ENCODE results near the gene DNAH12. TPM values are rescaled to one million over a fixed set of nuclear protein-coding genes. Genes with fewer than 3 reads are reported as not detected.

The DNAH12 gene
- total and polyA plus RNA-seq, 2 donors from 2014 or later = 0.38 TPM; not detected in 1

GRCh38 chr3:57397175-57398026 lies 146.7 kb downstream of the DNAH12 start:
- Histone ChIP-seq H3K36me3 (ENCODE audit: control insufficient read depth in 2 of 3, insufficient read depth in 3 of 3, low read length in 3 of 3) (no peaks in the 10 kb centered on the region), H3K9ac (ENCODE audit: low read length in 3 of 3) (no peak overlapping the region), H3K4me1 (ENCODE audit: control insufficient read depth in 2 of 3, insufficient read depth in 2 of 3, low read depth in 1 of 3, low read length in 3 of 3) (no peaks in the 10 kb centered on the region), H3K4me3 (ENCODE audit: low read length in 3 of 3) (peak overlapping the region in 1 of 3 donors; percentile 35), H3K27me3 (ENCODE audit: control insufficient read depth, insufficient read depth, low read length) (no peaks in the 10 kb centered on the region), H3K27ac (ENCODE audit: low read depth in 2 of 2, low read length in 2 of 2) (no peak overlapping the region), H3K9me3 (ENCODE audit: control insufficient read depth in 2 of 3, insufficient read depth in 1 of 3, low read length in 3 of 3) (peaks cover 0 to 5% (median 0%) of the 10 kb centered on the region in 3 donors)
- TF ChIP-seq CTCF (IDR thresholded peaks at IDR 0.05; ENCODE audit: borderline replicate concordance, extremely low read depth, insufficient read depth) = peak; percentile 67
- FAIRE-seq (no peak), DNase-seq (peak in 1 of 5 donors; percentile 4)
- intact Hi-C loops (cut with DNase I) = no loop called here

- H3K36me3 ChIP-seq (ENCODE audit: control insufficient read depth in 2 of 3, insufficient read depth in 3 of 3, low read length in 3 of 3) = no peaks in the 10 kb centered on the region
- FAIRE-seq (no peak), DNase-seq (no peak)
- no peak overlapping the region for H3K27ac ChIP-seq (ENCODE audit: low read depth in 2 of 2, low read length in 2 of 2)
- intact Hi-C loops (cut with DNase I) = no loop called here
- H3K9ac ChIP-seq (ENCODE audit: low read length in 3 of 3) = no peak overlapping the region
- no peak for TF ChIP-seq CTCF (IDR thresholded peaks at IDR 0.05; ENCODE audit: borderline replicate concordance, extremely low read depth, insufficient read depth)
- H3K27me3 ChIP-seq (ENCODE audit: control insufficient read depth, insufficient read depth, low read length) = no peaks in the 10 kb centered on the region
- no peaks in the 10 kb centered on the region for H3K9me3 ChIP-seq (ENCODE audit: control insufficient read depth in 2 of 3, insufficient read depth in 1 of 3, low read length in 3 of 3)
- no peaks in the 10 kb centered on the region for H3K4me1 ChIP-seq (ENCODE audit: control insufficient read depth in 2 of 3, insufficient read depth in 2 of 3, low read depth in 1 of 3, low read length in 3 of 3)
- H3K4me3 ChIP-seq (ENCODE audit: low read length in 3 of 3) = no peak overlapping the region
These were observed 150.2 kb downstream of the DNAH12 start for GRCh38 chr3:57393977-57394376.

GRCh38 chr3:57391767-57392166 lies 152.4 kb downstream of the DNAH12 start:
- FAIRE-seq (no peak), DNase-seq (no peak)
- Histone ChIP-seq H3K9ac (ENCODE audit: low read length in 3 of 3) (no peak overlapping the region), H3K27ac (ENCODE audit: low read depth in 2 of 2, low read length in 2 of 2) (no peak overlapping the region), H3K4me1 (ENCODE audit: control insufficient read depth in 2 of 3, insufficient read depth in 2 of 3, low read depth in 1 of 3, low read length in 3 of 3) (no peaks in the 10 kb centered on the region), H3K27me3 (ENCODE audit: control insufficient read depth, insufficient read depth, low read length) (no peaks in the 10 kb centered on the region), H3K36me3 (ENCODE audit: control insufficient read depth in 2 of 3, insufficient read depth in 3 of 3, low read length in 3 of 3) (no peaks in the 10 kb centered on the region), H3K9me3 (ENCODE audit: control insufficient read depth in 2 of 3, insufficient read depth in 1 of 3, low read length in 3 of 3) (no peaks in the 10 kb centered on the region), H3K4me3 (ENCODE audit: low read length in 3 of 3) (no peak overlapping the region)
- intact Hi-C loops (cut with DNase I) = no loop called here
- TF ChIP-seq CTCF (IDR thresholded peaks at IDR 0.05; ENCODE audit: borderline replicate concordance, extremely low read depth, insufficient read depth) = no peak

All from kidney (tissue), 14 donors.